H9 (cell line): ENCODE results near the gene BABAM1. TPM values are rescaled to one million over a fixed set of nuclear protein-coding genes. Genes with fewer than 3 reads are reported as not detected.

Experiments
- DNase-seq: peaks from one replicate; pipeline ENCODE4 v3.0.0-alpha.2; 2017
- H2AFZ ChIP-seq: one replicate; pipeline ENCODE4 v1.6.1; 2013; ENCODE audit warnings: mild to moderate bottlenecking, low read length, control low read depth, moderate library complexity
- H2AK5ac ChIP-seq: 2 replicates; pipeline ENCODE4 v1.6.1; 2013; ENCODE audit warnings: low read length, control low read depth, mixed read lengths; ENCODE audit not compliant: insufficient read length
- H2BK120ac ChIP-seq: one replicate; pipeline ENCODE4 v1.6.1; 2013; ENCODE audit warnings: low read depth, mild to moderate bottlenecking, low read length, control low read depth, inconsistent platforms; ENCODE audit not compliant: poor library complexity, severe bottlenecking
- H2BK12ac ChIP-seq: 2 replicates; pipeline ENCODE4 v1.6.1; 2013; ENCODE audit warnings: low read length, control low read depth, mixed read lengths, low read depth; ENCODE audit not compliant: insufficient read length
- H2BK15ac ChIP-seq: 2 replicates; pipeline ENCODE4 v1.6.1; 2013; ENCODE audit warnings: low read depth, low read length, control low read depth
- H2BK20ac ChIP-seq: one replicate; pipeline ENCODE4 v1.6.1; 2013; ENCODE audit warnings: low read depth, mild to moderate bottlenecking, low read length, control low read depth, inconsistent platforms; ENCODE audit not compliant: poor library complexity, severe bottlenecking
- H2BK5ac ChIP-seq: 2 replicates; pipeline ENCODE4 v1.6.1; 2013; ENCODE audit warnings: low read length, control low read depth, mixed read lengths; ENCODE audit not compliant: insufficient read length
- H3K14ac ChIP-seq: 2 replicates; pipeline ENCODE4 v1.6.1; 2013; ENCODE audit warnings: low read length, control low read depth; ENCODE audit not compliant: insufficient read depth
- H3K18ac ChIP-seq: 2 replicates; pipeline ENCODE4 v1.6.1; 2013; ENCODE audit warnings: low read depth, mild to moderate bottlenecking, mixed read lengths, low read length, control low read depth; ENCODE audit not compliant: insufficient read length
- H3K23ac ChIP-seq: 2 replicates; pipeline ENCODE4 v1.6.1; 2013; ENCODE audit warnings: low read length, control low read depth, mixed read lengths, low read depth; ENCODE audit not compliant: insufficient read length
- H3K23me2 ChIP-seq: 2 replicates; pipeline ENCODE4 v1.6.1; 2013; ENCODE audit warnings: low read depth, mild to moderate bottlenecking, mixed read lengths, low read length, control low read depth; ENCODE audit not compliant: insufficient read length, poor library complexity, severe bottlenecking
- H3K27ac ChIP-seq: 2 replicates; pipeline ENCODE4 v1.5.1; 2013; ENCODE audit warnings: low read length, control low read depth, mixed read lengths, low read depth; ENCODE audit not compliant: insufficient read length
- H3K27me3 ChIP-seq: 2 replicates; pipeline ENCODE4 v1.6.1; 2013; ENCODE audit warnings: low read length, control low read depth, inconsistent platforms; ENCODE audit not compliant: insufficient read depth
- H3K4ac ChIP-seq: 2 replicates; pipeline ENCODE4 v1.6.1; 2013; ENCODE audit warnings: low read depth, mild to moderate bottlenecking, control low read depth, inconsistent platforms, low read length, moderate library complexity
- H3K4me1 ChIP-seq: 2 replicates; pipeline ENCODE4 v1.6.1; 2013; ENCODE audit warnings: low read length, control low read depth, inconsistent platforms; ENCODE audit not compliant: insufficient read depth
- H3K4me2 ChIP-seq: 2 replicates; pipeline ENCODE4 v1.6.1; 2013; ENCODE audit warnings: low read length, control low read depth, mixed read lengths; ENCODE audit not compliant: insufficient read length, insufficient read depth
- H3K56ac ChIP-seq: 2 replicates; pipeline ENCODE4 v1.6.1; 2013; ENCODE audit warnings: low read depth, mild to moderate bottlenecking, mixed read lengths, low read length, control low read depth; ENCODE audit not compliant: insufficient read length
- H3K79me1 ChIP-seq: 2 replicates; pipeline ENCODE4 v1.6.1; 2013; ENCODE audit warnings: low read depth, mild to moderate bottlenecking, moderate library complexity, low read length, control low read depth, inconsistent platforms; ENCODE audit not compliant: insufficient read depth, poor library complexity, severe bottlenecking
- H3K79me2 ChIP-seq: 2 replicates; pipeline ENCODE4 v1.6.1; 2013; ENCODE audit warnings: low read length, control low read depth, inconsistent platforms; ENCODE audit not compliant: insufficient read depth
- H3K9ac ChIP-seq: 2 replicates; pipeline ENCODE4 v1.6.1; 2013; ENCODE audit warnings: low read length, control low read depth, mixed read lengths; ENCODE audit not compliant: insufficient read length; ENCODE audit errors: extremely low read depth
- H3K9me3 ChIP-seq: one replicate; pipeline ENCODE4 v1.6.1; 2013; ENCODE audit warnings: low read depth, low read length, inconsistent platforms; ENCODE audit not compliant: control insufficient read depth
- H3T11ph ChIP-seq: one replicate; pipeline ENCODE4 v1.6.1; 2013; ENCODE audit warnings: mild to moderate bottlenecking, low read length, control low read depth, inconsistent platforms
- H4K20me1 ChIP-seq: one replicate; pipeline ENCODE4 v1.6.1; 2013; ENCODE audit not compliant: control insufficient read depth, insufficient read length, insufficient read depth
- H4K5ac ChIP-seq: 2 replicates; pipeline ENCODE4 v1.6.1; 2013; ENCODE audit warnings: low read depth, mild to moderate bottlenecking, mixed read lengths, low read length, control low read depth; ENCODE audit not compliant: insufficient read length
- H4K8ac ChIP-seq: replicated peaks from 2 replicates; pipeline ENCODE4 v1.6.1; 2013; ENCODE audit warnings: low read length, control low read depth, mixed read lengths, low read depth; ENCODE audit not compliant: insufficient read length
- H4K91ac ChIP-seq: 2 replicates; pipeline ENCODE4 v1.6.1; 2013; ENCODE audit warnings: low read depth, mild to moderate bottlenecking, moderate library complexity, mixed read lengths, low read length, control low read depth; ENCODE audit not compliant: insufficient read length
- H3K27ac Mint-ChIP-seq, 3 experiments: 2 replicates in 2 of 3; 3 replicates in 1 of 3; pipeline ENCODE4 v1.8.0; 2020 to 2021; ENCODE audit warnings: mixed read lengths in 3 of 3, mild to moderate bottlenecking in 1 of 3, moderate library complexity in 1 of 3
- H3K27me3 Mint-ChIP-seq: 2 replicates; pipeline ENCODE4 v1.8.0; 2021; ENCODE audit warnings: low read depth, mild to moderate bottlenecking, moderate library complexity, mixed read lengths
- H3K36me3 Mint-ChIP-seq, 3 experiments: 2 replicates in 2 of 3; 3 replicates in 1 of 3; pipeline ENCODE4 v1.8.0; 2020 to 2021; ENCODE audit warnings: low read depth in 3 of 3, mixed read lengths in 3 of 3; ENCODE audit not compliant: insufficient read depth in 1 of 3
- H3K4me1 Mint-ChIP-seq, 2 experiments: 2 replicates each; pipeline ENCODE4 v1.8.0; 2020; ENCODE audit warnings: mixed read lengths in 2 of 2
- H3K4me3 Mint-ChIP-seq, 2 experiments: 2 replicates in 1 of 2; 3 replicates in 1 of 2; pipeline ENCODE4 v1.8.0; 2020 to 2021; ENCODE audit warnings: mild to moderate bottlenecking in 2 of 2, mixed read lengths in 2 of 2, moderate library complexity in 1 of 2
- H3K9me3 Mint-ChIP-seq, 2 experiments: 2 replicates in 1 of 2; 3 replicates in 1 of 2; pipeline ENCODE4 v1.8.0; 2020; ENCODE audit warnings: mild to moderate bottlenecking in 2 of 2, mixed read lengths in 2 of 2, moderate library complexity in 1 of 2
- WGBS: extraction: QIAGEN DNeasy Blood & Tissue Kit; methylation state at CpG from one replicate; pipeline ENCODE4 v1.1.7; 2013; ENCODE audit warnings: missing lambda C conversion rate, low lambda C conversion rate, mixed read lengths; ENCODE audit not compliant: insufficient read length; ENCODE audit errors: extremely low coverage; 5-methylcytosine and 5-hydroxymethylcytosine counted together
- total RNA-seq: library from RNA; stranded (reverse); gene quantifications from 2 replicates; pipeline ENCODE4 v1.2.1, GENCODE V29; 2021
- TF ChIP-seq, protein P1 (sequence below): fragments of 200-600 bp; sonication (generic); conservative IDR thresholded peaks from 3 replicates; pipeline ENCODE4 v1.8.0; 2021; ENCODE audit warnings: antibody characterized with exemption, mild to moderate bottlenecking

The BABAM1 gene
- total RNA-seq, 1 experiment from 2014 or later, result 130 TPM

DNA sequence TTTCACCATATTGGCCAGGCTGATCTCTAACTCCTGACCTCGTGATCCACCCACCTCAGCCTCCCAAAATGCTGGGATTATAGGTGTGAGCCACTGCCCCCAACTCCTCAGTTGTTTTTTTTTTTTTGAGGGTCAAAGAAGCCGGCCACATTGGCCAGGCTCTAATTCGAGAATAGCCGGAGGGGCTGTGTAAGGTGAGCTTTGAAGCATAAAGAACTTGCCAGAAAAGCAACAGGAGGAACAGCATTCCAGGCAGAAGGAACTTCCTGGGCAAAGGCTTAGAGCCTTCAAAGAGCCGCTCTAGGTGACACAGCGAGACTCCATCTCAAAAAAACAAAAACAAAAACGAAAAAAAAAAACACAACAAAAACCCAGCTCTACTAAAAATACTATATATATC, 1.2 kb upstream of the BABAM1 start:
- Mint-ChIP-seq H3K27ac (no peak overlapping the region), H3K4me1 (peaks cover 15 to 28% of the 10 kb centered on the region in 2 experiments), H3K9me3 (no peaks in the 10 kb centered on the region; a peak in 1 of 5 replicates), H3K27me3 (peaks cover 1% of the 10 kb centered on the region), H3K36me3 (peaks cover 6 to 19% (median 16%) of the 10 kb centered on the region in 3 experiments), H3K4me3 (no peak overlapping the region)
- Histone ChIP-seq H3K79me2 (no peaks in the 10 kb centered on the region), H3K4ac (no peak overlapping the region), H3K4me2 (no peak overlapping the region), H3K23me2 (peaks cover 5% of the 10 kb centered on the region), H2BK5ac (no peak overlapping the region), H3K27ac (no peak overlapping the region), H2BK20ac (no peak overlapping the region), H4K20me1 (no peaks in the 10 kb centered on the region), H2AFZ (no peak overlapping the region), H4K5ac (no peak overlapping the region), H2AK5ac (no peak overlapping the region), H4K91ac (no peak overlapping the region), H4K8ac (no peak overlapping the region), H3K9me3 (no peaks in the 10 kb centered on the region), H2BK12ac (no peak overlapping the region), H3K79me1 (peaks cover 10% of the 10 kb centered on the region), H3T11ph (no peak overlapping the region), H3K4me1 (peaks cover 4% of the 10 kb centered on the region; the same call in 1 of the 2 replicates), H3K27me3 (no peaks in the 10 kb centered on the region), H2BK120ac (no peak overlapping the region), H3K14ac (no peak overlapping the region), H3K9ac (no peak overlapping the region), H3K23ac (no peak overlapping the region), H2BK15ac (no peak overlapping the region), H3K18ac (no peak overlapping the region), H3K56ac (no peak overlapping the region)
- TF ChIP-seq, protein P1, sequence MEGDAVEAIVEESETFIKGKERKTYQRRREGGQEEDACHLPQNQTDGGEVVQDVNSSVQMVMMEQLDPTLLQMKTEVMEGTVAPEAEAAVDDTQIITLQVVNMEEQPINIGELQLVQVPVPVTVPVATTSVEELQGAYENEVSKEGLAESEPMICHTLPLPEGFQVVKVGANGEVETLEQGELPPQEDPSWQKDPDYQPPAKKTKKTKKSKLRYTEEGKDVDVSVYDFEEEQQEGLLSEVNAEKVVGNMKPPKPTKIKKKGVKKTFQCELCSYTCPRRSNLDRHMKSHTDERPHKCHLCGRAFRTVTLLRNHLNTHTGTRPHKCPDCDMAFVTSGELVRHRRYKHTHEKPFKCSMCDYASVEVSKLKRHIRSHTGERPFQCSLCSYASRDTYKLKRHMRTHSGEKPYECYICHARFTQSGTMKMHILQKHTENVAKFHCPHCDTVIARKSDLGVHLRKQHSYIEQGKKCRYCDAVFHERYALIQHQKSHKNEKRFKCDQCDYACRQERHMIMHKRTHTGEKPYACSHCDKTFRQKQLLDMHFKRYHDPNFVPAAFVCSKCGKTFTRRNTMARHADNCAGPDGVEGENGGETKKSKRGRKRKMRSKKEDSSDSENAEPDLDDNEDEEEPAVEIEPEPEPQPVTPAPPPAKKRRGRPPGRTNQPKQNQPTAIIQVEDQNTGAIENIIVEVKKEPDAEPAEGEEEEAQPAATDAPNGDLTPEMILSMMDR, result no peak
- no CpG with 5 or more reads among the region's 7 CpGs for WGBS
- no peak for DNase-seq
